ENCODE measurements around the gene NHSL1. TPM values are rescaled to one million over a fixed set of nuclear protein-coding genes. Genes with fewer than 3 reads are reported as not detected.
A peak's percentile ranks its signal among the peaks of the same experiment; 100 is the strongest.

Gene NHSL1
- total RNA-seq, 3 donors from 2014 or later: 15.4 to 17.4 (median 16.5) TPM

DNA sequence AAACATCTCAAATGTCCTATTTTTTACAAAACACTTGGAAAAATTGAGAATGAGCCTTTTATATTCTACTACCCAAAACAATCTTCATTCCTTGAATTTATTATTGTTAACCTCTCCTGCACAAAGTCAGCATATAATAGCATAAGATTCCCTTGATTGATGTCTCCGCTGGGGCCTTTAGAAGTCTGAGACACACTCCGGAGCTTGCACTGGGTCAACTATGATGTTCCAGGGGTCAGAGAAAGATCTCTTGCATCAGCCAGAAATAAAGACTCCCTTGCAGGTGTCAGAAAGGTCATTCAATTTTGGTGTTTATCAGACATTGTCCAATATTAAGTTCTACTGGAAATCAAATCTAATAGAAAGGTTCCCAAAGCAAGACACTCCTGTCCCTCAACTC is 29.7 kb upstream of the NHSL1 start:
- Histone ChIP-seq H3K27me3 (no peaks in the 10 kb centered on the region), H3K27ac (no peak overlapping the region), H3K9me3 (no peaks in the 10 kb centered on the region), H3K4me1 (no peaks in the 10 kb centered on the region), H3K36me3 (no peaks in the 10 kb centered on the region), H3K4me3 (no peak overlapping the region)
- intact Hi-C loops (cut with DNase I; ENCODE audit: low total_unique reads): no loop called here
- TF ChIP-seq POLR2AphosphoS5 (IDR thresholded peaks at IDR 0.05): no peak
- TF ChIP-seq, protein P1, sequence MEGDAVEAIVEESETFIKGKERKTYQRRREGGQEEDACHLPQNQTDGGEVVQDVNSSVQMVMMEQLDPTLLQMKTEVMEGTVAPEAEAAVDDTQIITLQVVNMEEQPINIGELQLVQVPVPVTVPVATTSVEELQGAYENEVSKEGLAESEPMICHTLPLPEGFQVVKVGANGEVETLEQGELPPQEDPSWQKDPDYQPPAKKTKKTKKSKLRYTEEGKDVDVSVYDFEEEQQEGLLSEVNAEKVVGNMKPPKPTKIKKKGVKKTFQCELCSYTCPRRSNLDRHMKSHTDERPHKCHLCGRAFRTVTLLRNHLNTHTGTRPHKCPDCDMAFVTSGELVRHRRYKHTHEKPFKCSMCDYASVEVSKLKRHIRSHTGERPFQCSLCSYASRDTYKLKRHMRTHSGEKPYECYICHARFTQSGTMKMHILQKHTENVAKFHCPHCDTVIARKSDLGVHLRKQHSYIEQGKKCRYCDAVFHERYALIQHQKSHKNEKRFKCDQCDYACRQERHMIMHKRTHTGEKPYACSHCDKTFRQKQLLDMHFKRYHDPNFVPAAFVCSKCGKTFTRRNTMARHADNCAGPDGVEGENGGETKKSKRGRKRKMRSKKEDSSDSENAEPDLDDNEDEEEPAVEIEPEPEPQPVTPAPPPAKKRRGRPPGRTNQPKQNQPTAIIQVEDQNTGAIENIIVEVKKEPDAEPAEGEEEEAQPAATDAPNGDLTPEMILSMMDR (IDR thresholded peaks at IDR 0.05): no peak
- TF ChIP-seq POLR2A (IDR thresholded peaks at IDR 0.05): no peak
- DNase-seq (ENCODE audit: low spot score in 2 of 2): no peak

DNA sequence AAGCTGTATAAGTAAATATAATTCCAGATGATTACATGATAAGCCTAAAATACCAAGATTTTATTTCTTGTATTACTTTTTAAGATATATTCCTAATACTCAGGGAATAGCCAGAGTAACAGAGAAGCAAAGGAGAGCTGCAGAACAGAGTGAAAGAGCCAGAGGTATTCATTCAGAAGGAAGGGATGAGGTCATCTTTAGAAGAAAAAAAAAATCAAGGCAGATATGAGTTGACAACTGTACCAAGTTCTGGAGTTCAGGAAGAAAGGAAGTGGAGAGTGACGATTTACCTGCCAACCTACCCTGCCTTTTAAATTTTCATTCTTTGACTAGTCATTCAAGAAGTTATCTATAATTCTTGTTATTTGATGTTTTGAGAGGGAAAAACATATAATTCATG is 28.8 kb upstream of the NHSL1 start:
- TF ChIP-seq POLR2A (IDR thresholded peaks at IDR 0.05) (no peak), POLR2AphosphoS5 (IDR thresholded peaks at IDR 0.05) (no peak)
- TF ChIP-seq, protein P1 (IDR thresholded peaks at IDR 0.05): no peak
- intact Hi-C loops (cut with DNase I; ENCODE audit: low total_unique reads): no loop called here
- H3K4me1 ChIP-seq: no peaks in the 10 kb centered on the region
- no peaks in the 10 kb centered on the region for H3K9me3 ChIP-seq
- H3K27me3 ChIP-seq: no peaks in the 10 kb centered on the region
- H3K4me3 ChIP-seq: no peak overlapping the region
- DNase-seq (ENCODE audit: low spot score in 2 of 2): no peak
- H3K27ac ChIP-seq: no peak overlapping the region
- no peaks in the 10 kb centered on the region for H3K36me3 ChIP-seq

DNA sequence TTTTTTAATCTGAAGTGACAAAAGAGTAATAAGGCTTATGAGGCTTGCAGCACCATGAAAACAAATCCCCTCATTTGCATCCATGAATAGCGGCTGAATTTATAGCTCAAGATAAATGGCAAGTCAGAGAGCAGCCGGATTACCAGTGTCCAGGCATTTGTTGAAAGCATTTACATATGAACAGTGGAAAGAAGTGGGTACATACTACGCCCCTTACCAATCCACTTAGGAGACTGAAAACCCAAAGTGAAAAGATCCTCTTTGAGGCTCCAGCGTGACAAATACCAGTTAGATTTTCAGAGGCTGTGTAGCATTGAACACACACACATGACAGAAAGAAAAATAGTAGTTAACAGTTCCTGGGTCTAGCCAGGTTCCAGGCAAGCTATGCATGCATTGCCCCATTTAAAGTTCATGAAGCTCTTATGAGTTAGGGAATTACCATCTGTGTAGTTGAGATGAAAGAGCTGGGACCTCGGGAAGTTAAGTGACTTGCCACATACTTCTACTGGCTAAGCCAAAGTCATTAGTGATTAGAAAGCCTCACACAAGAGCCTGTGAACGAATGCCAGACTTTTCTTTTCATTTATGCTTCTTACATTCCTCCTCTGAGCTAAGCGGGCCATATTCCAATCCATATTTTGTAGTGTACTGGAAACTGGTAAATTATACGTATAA is 28.3 kb upstream of the NHSL1 start:
- no peaks in the 10 kb centered on the region for H3K4me1 ChIP-seq
- TF ChIP-seq, protein P1 (IDR thresholded peaks at IDR 0.05): no peak
- TF ChIP-seq POLR2AphosphoS5 (IDR thresholded peaks at IDR 0.05) (no peak), POLR2A (IDR thresholded peaks at IDR 0.05) (no peak)
- no peaks in the 10 kb centered on the region for H3K36me3 ChIP-seq
- H3K27ac ChIP-seq: no peak overlapping the region
- no peak overlapping the region for H3K4me3 ChIP-seq
- DNase-seq (ENCODE audit: low spot score in 2 of 2): no peak
- H3K27me3 ChIP-seq: no peaks in the 10 kb centered on the region
- H3K9me3 ChIP-seq: no peaks in the 10 kb centered on the region
- intact Hi-C loops (cut with DNase I; ENCODE audit: low total_unique reads): no loop called here

DNA sequence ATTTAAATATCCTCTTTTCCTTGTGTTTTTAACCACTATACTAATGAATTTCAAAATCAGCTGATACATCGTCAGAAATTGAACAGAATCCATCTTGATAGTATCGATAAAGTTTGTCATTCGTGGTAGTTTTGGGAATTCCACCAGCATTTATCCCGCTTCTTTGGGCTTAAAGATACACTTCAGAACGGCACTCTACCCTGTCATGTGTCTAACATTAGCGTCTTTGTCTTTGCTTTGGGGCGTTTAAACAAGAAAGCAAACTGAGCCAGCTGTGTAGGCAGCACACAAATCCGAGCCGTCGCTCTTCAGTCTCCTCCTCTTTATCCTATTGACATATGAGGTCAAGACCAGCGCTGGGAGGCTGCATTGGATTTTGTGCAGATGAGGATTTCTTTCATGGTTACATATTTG is 27.5 kb upstream of the NHSL1 start:
- no peaks in the 10 kb centered on the region for H3K36me3 ChIP-seq
- H3K27me3 ChIP-seq: no peaks in the 10 kb centered on the region
- intact Hi-C loops (cut with DNase I; ENCODE audit: low total_unique reads): no loop called here
- H3K9me3 ChIP-seq: no peaks in the 10 kb centered on the region
- TF ChIP-seq, protein P1 (IDR thresholded peaks at IDR 0.05): no peak
- TF ChIP-seq POLR2A (IDR thresholded peaks at IDR 0.05): no peak
- no peak for TF ChIP-seq POLR2AphosphoS5 (IDR thresholded peaks at IDR 0.05)
- H3K4me3 ChIP-seq: peak overlapping the region in 2 of 3 donors; percentile 24 to 32
- no peak overlapping the region for H3K27ac ChIP-seq
- DNase-seq (ENCODE audit: low spot score in 2 of 2): no peak
- no peaks in the 10 kb centered on the region for H3K4me1 ChIP-seq

DNA sequence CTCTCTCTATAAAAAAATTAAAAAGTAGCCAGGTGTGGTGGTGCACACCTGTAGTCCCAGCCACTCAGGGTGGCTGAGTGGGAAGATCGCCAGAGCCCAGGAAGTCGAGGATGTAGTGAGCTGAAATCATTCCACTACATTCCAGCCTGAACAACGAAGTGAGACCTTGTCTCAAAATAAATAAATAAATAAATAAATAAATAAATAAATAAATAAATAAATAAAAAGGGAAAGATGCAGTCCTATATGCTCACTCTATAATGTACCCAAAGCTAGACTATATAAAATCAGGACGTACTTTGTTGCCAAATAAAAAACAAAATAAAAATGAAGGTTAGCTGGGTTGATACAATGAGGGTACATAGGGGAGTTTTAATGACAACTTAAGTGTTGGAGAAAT is 26.1 kb upstream of the NHSL1 start:
- no peaks in the 10 kb centered on the region for H3K27me3 ChIP-seq
- TF ChIP-seq, protein P1 (IDR thresholded peaks at IDR 0.05): no peak
- no peak for TF ChIP-seq POLR2A (IDR thresholded peaks at IDR 0.05)
- no peak for TF ChIP-seq POLR2AphosphoS5 (IDR thresholded peaks at IDR 0.05)
- H3K4me1 ChIP-seq: no peaks in the 10 kb centered on the region
- no peak overlapping the region for H3K27ac ChIP-seq
- intact Hi-C loops (cut with DNase I; ENCODE audit: low total_unique reads): no loop called here
- no peak overlapping the region for H3K4me3 ChIP-seq
- no peak for DNase-seq (ENCODE audit: low spot score in 2 of 2)
- H3K9me3 ChIP-seq: no peaks in the 10 kb centered on the region
- no peaks in the 10 kb centered on the region for H3K36me3 ChIP-seq

Data from breast epithelium (tissue), 4 donors.